Colonic mucosa (tissue), 4 donors: Measurements from ENCODE around the gene GLRX. TPM values are rescaled to one million over a fixed set of nuclear protein-coding genes. Genes with fewer than 3 reads are reported as not detected.
"Not testable (repeated sequence)": the region's sequence is repeated elsewhere in the genome, so short reads cannot be mapped to it uniquely, and the experiment has no call there.

Experiments
- DNase-seq: peaks from one replicate; pipeline ENCODE4 v3.0.0-alpha.2; 2020
- H3K27ac ChIP-seq: fragments of 200-600 bp; one replicate; pipeline ENCODE4 v1.8.0; 2021
- H3K27me3 ChIP-seq: fragments of 200-600 bp; one replicate; pipeline ENCODE4 v1.8.0; 2021
- H3K36me3 ChIP-seq: fragments of 200-600 bp; one replicate; pipeline ENCODE4 v1.8.0; 2021
- H3K4me1 ChIP-seq: fragments of 200-600 bp; one replicate; pipeline ENCODE4 v1.8.0; 2021; ENCODE audit warnings: mild to moderate bottlenecking
- H3K4me3 ChIP-seq: fragments of 200-600 bp; one replicate; pipeline ENCODE4 v1.8.0; 2021
- H3K9ac ChIP-seq, 2 donors: one replicate each; pipeline ENCODE4 v1.7.0; 2013; ENCODE audit warnings: control low read depth in 2 of 2, low read depth in 2 of 2, low read length in 2 of 2
- H3K9me3 ChIP-seq: fragments of 200-600 bp; one replicate; pipeline ENCODE4 v1.8.0; 2021
- CTCF ChIP-seq: fragments of 200-600 bp; IDR thresholded peaks from one replicate; pipeline ENCODE4 v1.8.0; 2022; ENCODE audit warnings: antibody characterized with exemption, mild to moderate bottlenecking
- intact Hi-C: fragments of 100-400 bp; cut with DNase I; formaldehyde crosslinking; loops from one replicate; pipeline ENCODE4 v1.14.1; 2022
- total RNA-seq, 2 donors: library from RNA; stranded (reverse); fragmentation: NEBNext Ultra II Directional in 1 of 2; extraction: Animal tissue kit (Norgen Biotek cat#: 25700) in 1 of 2; gene quantifications; one replicate each; pipeline ENCODE4 v1.2.1, GENCODE V29; 2021
- donor health status: healthy.
- donor health status: DM: no; HTN: no; CAD: no.
- donor health status: DM: no; HTN: no; CAD: no.

GLRX gene
- total RNA-seq, 2 donors from 2014 or later: 52.8 to 89.6 TPM

- Histone ChIP-seq H3K4me3 (no peak overlapping the region), H3K27ac (peak overlapping the region; percentile 19), H3K9me3 (no peaks in the 10 kb centered on the region), H3K4me1 (peaks cover 7% of the 10 kb centered on the region), H3K9ac (peak overlapping the region in 1 of 2 donors; percentile 36), H3K27me3 (no peaks in the 10 kb centered on the region), H3K36me3 (no peaks in the 10 kb centered on the region)
- TF ChIP-seq CTCF: no peak
- DNase-seq: no peak
- intact Hi-C loops: loop anchor here (5.0 kb wide), 1 partner anchor 745 kb away; no protein-coding TSS in a partner anchor
Observed at GRCh38 chr5:95857185-95857945, 34.8 kb upstream of the GLRX start.

GRCh38 chr5:95856501-95856981, 34.0 kb upstream of the GLRX start:
- DNase-seq: no peak
- H3K27ac ChIP-seq: no peak overlapping the region
- H3K27me3 ChIP-seq: no peaks in the 10 kb centered on the region
- peaks cover 7% of the 10 kb centered on the region for H3K4me1 ChIP-seq
- no peaks in the 10 kb centered on the region for H3K36me3 ChIP-seq
- H3K9me3 ChIP-seq: no peaks in the 10 kb centered on the region
- H3K9ac ChIP-seq: no peak overlapping the region
- no peak overlapping the region for H3K4me3 ChIP-seq
- no peak for TF ChIP-seq CTCF
- intact Hi-C loops: loop anchor here (5.0 kb wide), 1 partner anchor 746 kb away; no protein-coding TSS in a partner anchor

- H3K27ac ChIP-seq: no peak overlapping the region
- H3K9me3 ChIP-seq: no peaks in the 10 kb centered on the region
- H3K27me3 ChIP-seq: no peaks in the 10 kb centered on the region
- H3K9ac ChIP-seq: no peak overlapping the region
- peaks cover 2% of the 10 kb centered on the region for H3K4me1 ChIP-seq
- intact Hi-C loops: no loop called here
- DNase-seq: no peak
- TF ChIP-seq CTCF: no peak
- no peak overlapping the region for H3K4me3 ChIP-seq
- H3K36me3 ChIP-seq: no peaks in the 10 kb centered on the region
Observed at GRCh38 chr5:95853490-95853889, 31.0 kb upstream of the GLRX start.

- Histone ChIP-seq H3K27ac (no peak overlapping the region), H3K9ac (no peak overlapping the region), H3K4me1 (no peaks in the 10 kb centered on the region), H3K4me3 (no peak overlapping the region), H3K27me3 (no peaks in the 10 kb centered on the region), H3K9me3 (no peaks in the 10 kb centered on the region), H3K36me3 (no peaks in the 10 kb centered on the region)
- no peak for TF ChIP-seq CTCF
- intact Hi-C loops: no loop called here
- no peak for DNase-seq
Observed at GRCh38 chr5:95852567-95852966, 30.0 kb upstream of the GLRX start.

- DNase-seq, H3K27me3 ChIP-seq: not testable (repeated sequence)
Observed at GRCh38 chr5:95851141-95851540, 28.6 kb upstream of the GLRX start.

GRCh38 chr5:95850391-95850894, 27.9 kb upstream of the GLRX start:
- no peak for TF ChIP-seq CTCF
- DNase-seq: no peak
- Histone ChIP-seq H3K4me1 (no peaks in the 10 kb centered on the region), H3K9ac (no peak overlapping the region), H3K36me3 (no peaks in the 10 kb centered on the region), H3K4me3 (no peak overlapping the region), H3K27me3 (no peaks in the 10 kb centered on the region), H3K27ac (no peak overlapping the region), H3K9me3 (no peaks in the 10 kb centered on the region)
- intact Hi-C loops: no loop called here

More at GRCh38 chr5:95851141-95851540, 28.6 kb upstream of the GLRX start:
- H3K9ac ChIP-seq, intact Hi-C loops, H3K4me1 ChIP-seq, H3K9me3 ChIP-seq, H3K36me3 ChIP-seq, H3K27ac ChIP-seq, H3K4me3 ChIP-seq: not testable (repeated sequence)
